A549 (cell line): ENCODE results near the gene TNP2. TPM values are rescaled to one million over a fixed set of nuclear protein-coding genes. Genes with fewer than 3 reads are reported as not detected.

ENCODE experiments used
- ATAC-seq, 2 experiments: fragments of 200-7000 bp in 1 of 2; fragments of >200 bp in 1 of 2; cut with Nextera tagmentation in 1 of 2; cut with Tn5 transposase in 1 of 2; 3 replicates each; pipeline versions ENCODE4 v1.8.0 to v1.9.1; 2018 to 2020; ENCODE audit warnings: mild to moderate bottlenecking in 1 of 2, moderate library complexity in 1 of 2
- CTCF ChIA-PET: fragments of 300-600 bp; sonication (Branson Sonifier 250); formaldehyde crosslinking; extraction: SDS; loops from one replicate; lab custom pipeline; 2021; ENCODE audit warnings: antibody characterized with exemption, inconsistent platforms; lab: Yijun Ruan, JAX
- POLR2A ChIA-PET: fragments of 350-600 bp; formaldehyde crosslinking; extraction: SDS; loops from one replicate; lab custom pipeline; 2021; ENCODE audit warnings: antibody characterized with exemption, inconsistent platforms; lab: Yijun Ruan, JAX
- DNase-seq, 2 experiments: peaks; one replicate each; pipeline versions ENCODE4 v3.0.0 to v3.0.0-alpha.2; 2011 to 2016; ENCODE audit warnings: low read depth in 1 of 2, low spot score in 1 of 2
- FAIRE-seq: peaks from 2 replicates; lab custom pipeline; 2011; peaks lifted over from hg19 to GRCh38; lab: Jason Lieb, UNC
- H3K27ac ChIP-seq, 2 experiments: fragments of >200 bp; sonication (Bioruptor Twin); formaldehyde crosslinking; 3 replicates each; pipeline ENCODE4 v1.5.1; 2016 to 2017
- H3K4me1 ChIP-seq: fragments of >200 bp; sonication (Bioruptor Twin); formaldehyde crosslinking; 3 replicates; pipeline ENCODE4 v1.6.1; 2016
- H3K4me2 ChIP-seq: fragments of >200 bp; sonication (Bioruptor Twin); formaldehyde crosslinking; 3 replicates; pipeline ENCODE4 v1.6.1; 2016
- H3K4me3 ChIP-seq: fragments of >200 bp; sonication (Bioruptor Twin); formaldehyde crosslinking; 3 replicates; pipeline ENCODE4 v1.5.1; 2016
- H3K9me3 ChIP-seq: fragments of >200 bp; sonication (Bioruptor Twin); formaldehyde crosslinking; 3 replicates; pipeline ENCODE4 v1.6.1; 2016
- BHLHE40 ChIP-seq: IDR thresholded peaks from 2 replicates; pipeline ENCODE4 v1.6.1; 2012; ENCODE audit warnings: low read depth, low read length, inconsistent platforms
- CBX2 ChIP-seq: fragments of 200-600 bp; sonication (generic); IDR thresholded peaks from 2 replicates; pipeline ENCODE4 v1.6.1; 2016; ENCODE audit warnings: low read depth, mild to moderate bottlenecking, borderline replicate concordance
- CHD4 ChIP-seq: fragments of 200-600 bp; sonication (generic); IDR thresholded peaks from 2 replicates; pipeline ENCODE4 v1.6.1; 2016; ENCODE audit warnings: antibody characterized with exemption, mild to moderate bottlenecking, borderline replicate concordance
- EHF ChIP-seq: fragments of 250-450 bp; sonication (Bioruptor Pico); IDR thresholded peaks from 2 replicates; pipeline ENCODE4 v1.5.0; 2020; ENCODE audit warnings: mild to moderate bottlenecking
- HDAC2 ChIP-seq: fragments of 200-600 bp; sonication (generic); IDR thresholded peaks from 2 replicates; pipeline ENCODE4 v1.6.1; 2016
- HOXA7 ChIP-seq: fragments of 250-450 bp; sonication (Bioruptor Pico); IDR thresholded peaks from 2 replicates; pipeline ENCODE4 v1.5.0; 2020; ENCODE audit warnings: mild to moderate bottlenecking, moderate library complexity
- HOXB5 ChIP-seq: fragments of 250-450 bp; sonication (Bioruptor Pico); IDR thresholded peaks from 2 replicates; pipeline ENCODE4 v1.5.0; 2020; ENCODE audit warnings: mild to moderate bottlenecking, moderate library complexity
- JUN ChIP-seq, 2 experiments: fragments of >200 bp; sonication (Bioruptor Twin); formaldehyde crosslinking; IDR thresholded peaks; 2 replicates in 1 of 2; 3 replicates in 1 of 2; pipeline ENCODE4 v1.6.1; 2016 to 2017
- KDM1A ChIP-seq: fragments of 200-600 bp; sonication (generic); IDR thresholded peaks from 2 replicates; pipeline ENCODE4 v1.6.1; 2016; ENCODE audit warnings: low read depth, mild to moderate bottlenecking
- MYC ChIP-seq: IDR thresholded peaks from 2 replicates; pipeline ENCODE4 v1.6.1; 2012; ENCODE audit warnings: mild to moderate bottlenecking, inconsistent platforms, low read length, improper control_type of control experiment, borderline replicate concordance
- NR3C1 ChIP-seq: fragments of >200 bp; sonication (Bioruptor Twin); formaldehyde crosslinking; IDR thresholded peaks from 3 replicates; pipeline ENCODE4 v1.6.1; 2017
- POLR2AphosphoS2 ChIP-seq: conservative IDR thresholded peaks from 2 replicates; pipeline ENCODE4 v1.6.1; 2012; ENCODE audit warnings: low read length, improper control_type of control experiment, inconsistent platforms
- RARB ChIP-seq: fragments of 250-450 bp; sonication (Bioruptor Pico); IDR thresholded peaks from 2 replicates; pipeline ENCODE4 v1.8.0; 2021; ENCODE audit warnings: mild to moderate bottlenecking, moderate library complexity
- RCOR1 ChIP-seq: fragments of 150-350 bp; IDR thresholded peaks from 2 replicates; pipeline ENCODE4 v1.6.1; 2014; ENCODE audit warnings: antibody characterized with exemption, low read length, low read depth
- SMC3 ChIP-seq: fragments of >200 bp; sonication (Bioruptor Twin); formaldehyde crosslinking; IDR thresholded peaks from 3 replicates; pipeline ENCODE4 v1.6.1; 2018; ENCODE audit warnings: inconsistent platforms
- ZFP36 ChIP-seq: fragments of 450-650 bp; IDR thresholded peaks from 2 replicates; pipeline ENCODE4 v1.6.1; 2014; ENCODE audit warnings: borderline replicate concordance; ENCODE audit not compliant: partially characterized antibody
- ZNF302 ChIP-seq: fragments of 250-450 bp; sonication (Bioruptor Pico); IDR thresholded peaks from 2 replicates; pipeline ENCODE4 v1.9.0; 2021; ENCODE audit warnings: inconsistent platforms, mild to moderate bottlenecking, moderate library complexity
- ZSCAN20 ChIP-seq: fragments of 250-450 bp; sonication (Bioruptor Pico); IDR thresholded peaks from 2 replicates; pipeline ENCODE4 v1.8.0; 2022; ENCODE audit warnings: mild to moderate bottlenecking, moderate library complexity
- WGBS: methylation state at CpG from one replicate; pipeline ENCODE4 v1.1.6; 2017; ENCODE audit errors: missing lambda C conversion rate; 5-methylcytosine and 5-hydroxymethylcytosine counted together
- polyA plus RNA-seq, 4 experiments: library from polyadenylated mRNA; depleted of rRNA in 3 of 4; stranded (reverse); fragments of >200 nt; fragmentation: RNase III in 1 of 4; extraction: RNeasy Plus Mini Kit Qiagen cat#74134 plus additional on column Dnase treatment in 1 of 4; gene quantifications; 2 replicates in 3 of 4; 3 replicates in 1 of 4; pipeline ENCODE4 v1.2.3, GENCODE V29; 2011 to 2017
- TF ChIP-seq, protein P1 (sequence below): fragments of 450-650 bp; IDR thresholded peaks from 2 replicates; pipeline ENCODE4 v1.6.1; 2014; ENCODE audit warnings: antibody characterized with exemption
- TF ChIP-seq, protein P2 (sequence below): IDR thresholded peaks from 2 replicates; pipeline ENCODE4 v1.6.1; 2012
- TF ChIP-seq, protein P3 (sequence below): fragments of 150-350 bp; IDR thresholded peaks from 2 replicates; pipeline ENCODE4 v1.6.1; 2014; ENCODE audit warnings: low read depth, mild to moderate bottlenecking, low read length
- TF ChIP-seq, protein P4 (sequence below): fragments of >200 bp; sonication (Bioruptor Twin); formaldehyde crosslinking; IDR thresholded peaks from 3 replicates; pipeline ENCODE4 v1.6.1; 2016
- TF ChIP-seq, protein P5 (sequence below): fragments of 250-450 bp; sonication (Bioruptor Pico); IDR thresholded peaks from 2 replicates; pipeline ENCODE4 v1.5.0; 2021; ENCODE audit warnings: mild to moderate bottlenecking, moderate library complexity, borderline replicate concordance
- TF ChIP-seq, protein P6 (sequence below): fragments of >200 bp; sonication (Bioruptor Twin); formaldehyde crosslinking; IDR thresholded peaks from 2 replicates; pipeline ENCODE4 v1.6.1; 2016

Gene TNP2
- polyA plus RNA-seq, 2 of the 4 experiments (the other 2 are of a cell fraction) = not detected

DNA sequence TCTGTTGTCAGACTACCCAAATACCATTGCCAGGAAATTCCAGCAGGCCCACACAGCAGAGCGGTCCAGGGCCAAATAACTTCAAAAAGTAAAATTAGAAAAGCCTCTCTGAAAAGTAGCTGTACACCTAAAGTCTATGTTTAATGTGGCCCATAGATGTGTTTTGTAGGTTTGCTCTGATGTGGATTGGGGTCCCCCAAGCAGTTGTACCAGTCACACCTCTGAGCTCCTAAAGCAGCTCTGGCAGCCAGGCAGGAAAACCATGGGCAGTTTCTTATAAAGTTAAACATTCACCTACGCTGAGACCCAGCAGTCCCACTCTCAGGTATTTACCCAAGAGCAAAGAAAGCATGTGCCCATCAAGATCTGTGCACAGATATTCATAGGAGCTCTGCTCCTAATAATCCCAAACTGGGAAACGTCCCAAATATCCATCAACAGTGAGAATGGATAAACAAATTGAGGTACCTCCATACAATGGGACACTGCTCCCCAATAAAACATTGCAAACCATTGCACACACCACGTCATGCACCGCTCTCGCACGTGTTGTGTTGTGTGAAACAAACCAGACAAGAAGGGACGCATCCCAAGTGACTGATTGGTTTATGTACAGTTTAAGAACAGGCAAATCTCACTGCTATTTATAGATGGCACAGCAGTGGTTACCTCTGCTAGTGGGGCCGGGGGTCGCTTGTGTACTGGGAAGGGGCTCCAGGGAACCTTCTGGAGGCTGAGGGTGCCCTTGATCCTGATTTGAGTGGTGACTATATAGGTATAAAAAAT is 27.8 kb upstream of the TNP2 start:
- TF ChIP-seq HOXA7 (CRISPR knock-in tag) = no peak
- no peak for TF ChIP-seq CHD4
- no peak for TF ChIP-seq EHF
- TF ChIP-seq, protein P1, sequence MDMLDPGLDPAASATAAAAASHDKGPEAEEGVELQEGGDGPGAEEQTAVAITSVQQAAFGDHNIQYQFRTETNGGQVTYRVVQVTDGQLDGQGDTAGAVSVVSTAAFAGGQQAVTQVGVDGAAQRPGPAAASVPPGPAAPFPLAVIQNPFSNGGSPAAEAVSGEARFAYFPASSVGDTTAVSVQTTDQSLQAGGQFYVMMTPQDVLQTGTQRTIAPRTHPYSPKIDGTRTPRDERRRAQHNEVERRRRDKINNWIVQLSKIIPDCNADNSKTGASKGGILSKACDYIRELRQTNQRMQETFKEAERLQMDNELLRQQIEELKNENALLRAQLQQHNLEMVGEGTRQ = no peak
- TF ChIP-seq HDAC2 = no peak
- no peak for TF ChIP-seq CBX2
- TF ChIP-seq, protein P2, sequence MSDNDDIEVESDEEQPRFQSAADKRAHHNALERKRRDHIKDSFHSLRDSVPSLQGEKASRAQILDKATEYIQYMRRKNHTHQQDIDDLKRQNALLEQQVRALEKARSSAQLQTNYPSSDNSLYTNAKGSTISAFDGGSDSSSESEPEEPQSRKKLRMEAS = no peak
- no peak for TF ChIP-seq SMC3
- TF ChIP-seq ZSCAN20 (CRISPR knock-in tag) = no peak
- TF ChIP-seq RARB (CRISPR knock-in tag) = no peak
- no peak for TF ChIP-seq MYC
- TF ChIP-seq, protein P3, sequence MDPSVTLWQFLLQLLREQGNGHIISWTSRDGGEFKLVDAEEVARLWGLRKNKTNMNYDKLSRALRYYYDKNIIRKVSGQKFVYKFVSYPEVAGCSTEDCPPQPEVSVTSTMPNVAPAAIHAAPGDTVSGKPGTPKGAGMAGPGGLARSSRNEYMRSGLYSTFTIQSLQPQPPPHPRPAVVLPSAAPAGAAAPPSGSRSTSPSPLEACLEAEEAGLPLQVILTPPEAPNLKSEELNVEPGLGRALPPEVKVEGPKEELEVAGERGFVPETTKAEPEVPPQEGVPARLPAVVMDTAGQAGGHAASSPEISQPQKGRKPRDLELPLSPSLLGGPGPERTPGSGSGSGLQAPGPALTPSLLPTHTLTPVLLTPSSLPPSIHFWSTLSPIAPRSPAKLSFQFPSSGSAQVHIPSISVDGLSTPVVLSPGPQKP = no peak
- TF ChIP-seq POLR2AphosphoS2 = no peak
- TF ChIP-seq BHLHE40 = no peak
- no peak for TF ChIP-seq HOXB5 (CRISPR knock-in tag)
- TF ChIP-seq KDM1A = no peak
- no peak for TF ChIP-seq ZFP36
- TF ChIP-seq RCOR1 = no peak
- TF ChIP-seq, protein P4, sequence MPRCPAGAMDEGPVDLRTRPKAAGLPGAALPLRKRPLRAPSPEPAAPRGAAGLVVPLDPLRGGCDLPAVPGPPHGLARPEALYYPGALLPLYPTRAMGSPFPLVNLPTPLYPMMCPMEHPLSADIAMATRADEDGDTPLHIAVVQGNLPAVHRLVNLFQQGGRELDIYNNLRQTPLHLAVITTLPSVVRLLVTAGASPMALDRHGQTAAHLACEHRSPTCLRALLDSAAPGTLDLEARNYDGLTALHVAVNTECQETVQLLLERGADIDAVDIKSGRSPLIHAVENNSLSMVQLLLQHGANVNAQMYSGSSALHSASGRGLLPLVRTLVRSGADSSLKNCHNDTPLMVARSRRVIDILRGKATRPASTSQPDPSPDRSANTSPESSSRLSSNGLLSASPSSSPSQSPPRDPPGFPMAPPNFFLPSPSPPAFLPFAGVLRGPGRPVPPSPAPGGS = no peak
- no peak for TF ChIP-seq ZNF302 (CRISPR knock-in tag)
- ATAC-seq (no peak), DNase-seq (no peak), FAIRE-seq (no peak)
- Histone ChIP-seq H3K9me3 (no peaks in the 10 kb centered on the region), H3K27ac (no peak overlapping the region), H3K4me3 (no peak overlapping the region), H3K4me1 (no peaks in the 10 kb centered on the region), H3K4me2 (no peak overlapping the region)
- ChIA-PET POLR2A (no interaction called here), CTCF (no interaction called here)
- WGBS = 58% methylated on average over 10 of the region's 10 CpGs

DNA sequence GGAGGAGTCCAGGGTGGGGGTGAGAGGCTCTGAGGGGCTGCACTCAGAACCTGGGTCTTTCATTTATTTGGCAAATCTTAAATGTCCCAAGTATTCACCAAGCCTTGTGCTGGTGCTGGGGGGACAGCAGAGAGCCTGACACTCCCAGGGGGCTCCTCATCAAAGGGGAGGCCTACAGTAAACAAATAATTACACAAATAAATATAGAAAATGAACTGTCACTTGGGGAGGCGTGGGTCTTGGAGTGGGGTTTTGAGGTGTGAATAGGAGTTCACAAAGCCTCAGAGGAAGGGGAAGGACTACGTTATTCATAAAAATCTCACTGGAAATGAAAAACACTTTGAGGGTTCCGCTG is 27.2 kb upstream of the TNP2 start:
- 86% methylated on average over 3 of the region's 3 CpGs for WGBS
- Histone ChIP-seq H3K4me3 (no peak overlapping the region), H3K27ac (no peak overlapping the region), H3K4me2 (no peak overlapping the region), H3K9me3 (no peaks in the 10 kb centered on the region), H3K4me1 (no peaks in the 10 kb centered on the region)
- DNase-seq = no peak
- no peak for FAIRE-seq
- TF ChIP-seq CBX2 (no peak), JUN (IDR thresholded peaks at IDR 0.05) (no peak), RCOR1 (no peak), NR3C1 (no peak)
- TF ChIP-seq, protein P5, sequence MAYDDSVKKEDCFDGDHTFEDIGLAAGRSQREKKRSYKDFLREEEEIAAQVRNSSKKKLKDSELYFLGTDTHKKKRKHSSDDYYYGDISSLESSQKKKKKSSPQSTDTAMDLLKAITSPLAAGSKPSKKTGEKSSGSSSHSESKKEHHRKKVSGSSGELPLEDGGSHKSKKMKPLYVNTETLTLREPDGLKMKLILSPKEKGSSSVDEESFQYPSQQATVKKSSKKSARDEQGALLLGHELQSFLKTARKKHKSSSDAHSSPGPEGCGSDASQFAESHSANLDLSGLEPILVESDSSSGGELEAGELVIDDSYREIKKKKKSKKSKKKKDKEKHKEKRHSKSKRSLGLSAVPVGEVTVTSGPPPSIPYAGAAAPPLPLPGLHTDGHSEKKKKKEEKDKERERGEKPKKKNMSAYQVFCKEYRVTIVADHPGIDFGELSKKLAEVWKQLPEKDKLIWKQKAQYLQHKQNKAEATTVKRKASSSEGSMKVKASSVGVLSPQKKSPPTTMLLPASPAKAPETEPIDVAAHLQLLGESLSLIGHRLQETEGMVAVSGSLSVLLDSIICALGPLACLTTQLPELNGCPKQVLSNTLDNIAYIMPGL (CRISPR knock-in tag) = no peak
- TF ChIP-seq, protein P6, sequence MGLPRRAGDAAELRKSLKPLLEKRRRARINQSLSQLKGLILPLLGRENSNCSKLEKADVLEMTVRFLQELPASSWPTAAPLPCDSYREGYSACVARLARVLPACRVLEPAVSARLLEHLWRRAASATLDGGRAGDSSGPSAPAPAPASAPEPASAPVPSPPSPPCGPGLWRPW = no peak
- ChIA-PET POLR2A (no interaction called here), CTCF (no interaction called here)
- no peak for ATAC-seq
